ENCODE data around the gene MAGEA9.

Gene MAGEA9

DNA sequence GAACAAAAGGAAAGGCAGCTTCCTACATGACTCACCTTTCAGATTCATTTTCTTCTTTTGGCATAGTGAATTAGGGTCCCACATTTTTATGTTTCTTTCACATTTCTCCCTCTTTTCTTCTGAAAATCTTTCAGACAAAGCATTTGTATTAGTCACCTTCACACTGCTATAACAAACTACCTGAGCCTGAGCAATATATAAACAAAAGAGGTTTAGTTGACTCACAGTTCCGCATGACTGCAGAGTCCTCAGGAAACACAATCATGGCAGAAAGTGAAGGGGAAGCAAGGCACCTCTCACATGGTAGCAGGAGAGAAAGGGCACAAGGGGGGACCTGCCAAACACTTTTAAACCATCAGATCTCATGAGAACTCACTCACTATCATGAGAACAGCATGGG lies 36.9 kb downstream of the MAGEA9 start:
- H3K79me1 ChIP-seq (ENCODE audit: low read depth, low read length): no peaks in the 10 kb centered on the region
- no peaks in the 10 kb centered on the region for H3K9me3 ChIP-seq (replicated peaks in 1 of 2; ENCODE audit: control insufficient read depth in 2 of 2, insufficient read depth in 1 of 2, low read depth in 1 of 2, low read length in 2 of 2)
- no peak for DNase-seq (ENCODE audit: low spot score)
- no peaks in the 10 kb centered on the region for H3K36me3 ChIP-seq (replicated peaks in 1 of 2; ENCODE audit: control insufficient read depth in 2 of 2, insufficient read depth in 2 of 2, low read length in 2 of 2)
- H2AK5ac ChIP-seq (ENCODE audit: low read depth, low read length): no peak overlapping the region
- H3K9ac ChIP-seq (ENCODE audit: low read depth, low read length, poor library complexity): no peak overlapping the region
- no peak overlapping the region for H2BK120ac ChIP-seq (ENCODE audit: low read depth, low read length)
- no peak overlapping the region for H2BK12ac ChIP-seq (ENCODE audit: low read length)
- no peaks in the 10 kb centered on the region for H3K27me3 ChIP-seq (ENCODE audit: control insufficient read depth in 3 of 3, insufficient read depth in 3 of 3, low read depth in 1 of 3, low read length in 3 of 3)
- WGBS, 2 donors (ENCODE audit: extremely low coverage in 2 of 2, insufficient read length in 2 of 2, insufficient replicate concordance in 1 of 2): no CpG with 5 or more reads among the region's 1 CpG
- no peak overlapping the region for H3K4me2 ChIP-seq (ENCODE audit: insufficient read depth, low read length, poor library complexity, severe bottlenecking)
- no peak overlapping the region for H3K4ac ChIP-seq (ENCODE audit: low read length)
- no peak overlapping the region for H2BK5ac ChIP-seq (ENCODE audit: low read length)
- H2AFZ ChIP-seq (ENCODE audit: low read length): no peak overlapping the region
- no peak overlapping the region for H4K91ac ChIP-seq (ENCODE audit: low read depth, low read length, poor library complexity)
- no peaks in the 10 kb centered on the region for H3K4me1 ChIP-seq (ENCODE audit: control insufficient read depth in 2 of 2, insufficient read depth in 1 of 2, low read depth in 1 of 2, low read length in 2 of 2)
- H3K4me3 ChIP-seq (ENCODE audit: low read length in 2 of 2): no peak overlapping the region
- H4K8ac ChIP-seq (ENCODE audit: low read depth, low read length): no peak overlapping the region
- H3K18ac ChIP-seq (ENCODE audit: low read length): no peak overlapping the region
- H3K27ac ChIP-seq (replicated peaks; ENCODE audit: low read length): no peak overlapping the region
- no peak overlapping the region for H2BK15ac ChIP-seq (ENCODE audit: low read length)
- H3K14ac ChIP-seq (ENCODE audit: low read length): no peak overlapping the region
- H3K23ac ChIP-seq (ENCODE audit: low read depth, low read length, poor library complexity): no peak overlapping the region

- no peak for DNase-seq (ENCODE audit: low spot score)
- no peak overlapping the region for H2BK12ac ChIP-seq (ENCODE audit: low read length)
- no peaks in the 10 kb centered on the region for H3K79me1 ChIP-seq (ENCODE audit: low read depth, low read length)
- WGBS, 2 donors (ENCODE audit: extremely low coverage in 2 of 2, insufficient read length in 2 of 2, insufficient replicate concordance in 1 of 2): no CpG with 5 or more reads among the region's 2 CpGs
- no peak overlapping the region for H3K14ac ChIP-seq (ENCODE audit: low read length)
- no peak overlapping the region for H3K18ac ChIP-seq (ENCODE audit: low read length)
- no peak overlapping the region for H3K4ac ChIP-seq (ENCODE audit: low read length)
- H3K4me3 ChIP-seq (ENCODE audit: low read length in 2 of 2): no peak overlapping the region
- H3K27me3 ChIP-seq (ENCODE audit: control insufficient read depth in 3 of 3, insufficient read depth in 3 of 3, low read depth in 1 of 3, low read length in 3 of 3): no peaks in the 10 kb centered on the region
- no peak overlapping the region for H3K4me2 ChIP-seq (ENCODE audit: insufficient read depth, low read length, poor library complexity, severe bottlenecking)
- no peaks in the 10 kb centered on the region for H3K36me3 ChIP-seq (replicated peaks in 1 of 2; ENCODE audit: control insufficient read depth in 2 of 2, insufficient read depth in 2 of 2, low read length in 2 of 2)
- H2BK5ac ChIP-seq (ENCODE audit: low read length): no peak overlapping the region
- no peaks in the 10 kb centered on the region for H3K4me1 ChIP-seq (ENCODE audit: control insufficient read depth in 2 of 2, insufficient read depth in 1 of 2, low read depth in 1 of 2, low read length in 2 of 2)
- H3K9me3 ChIP-seq (replicated peaks in 1 of 2; ENCODE audit: control insufficient read depth in 2 of 2, insufficient read depth in 1 of 2, low read depth in 1 of 2, low read length in 2 of 2): no peaks in the 10 kb centered on the region
- H3K27ac ChIP-seq (replicated peaks; ENCODE audit: low read length): no peak overlapping the region
- no peak overlapping the region for H2AFZ ChIP-seq (ENCODE audit: low read length)
- H3K23ac ChIP-seq (ENCODE audit: low read depth, low read length, poor library complexity): no peak overlapping the region
- H2BK15ac ChIP-seq (ENCODE audit: low read length): no peak overlapping the region
- no peak overlapping the region for H3K9ac ChIP-seq (ENCODE audit: low read depth, low read length, poor library complexity)
- no peak overlapping the region for H4K8ac ChIP-seq (ENCODE audit: low read depth, low read length)
- H4K91ac ChIP-seq (ENCODE audit: low read depth, low read length, poor library complexity): no peak overlapping the region
- H2BK120ac ChIP-seq (ENCODE audit: low read depth, low read length): no peak overlapping the region
- no peak overlapping the region for H2AK5ac ChIP-seq (ENCODE audit: low read depth, low read length)
Observed at GRCh38 chrX:149819371-149819770, 37.6 kb downstream of the MAGEA9 start.

DNA sequence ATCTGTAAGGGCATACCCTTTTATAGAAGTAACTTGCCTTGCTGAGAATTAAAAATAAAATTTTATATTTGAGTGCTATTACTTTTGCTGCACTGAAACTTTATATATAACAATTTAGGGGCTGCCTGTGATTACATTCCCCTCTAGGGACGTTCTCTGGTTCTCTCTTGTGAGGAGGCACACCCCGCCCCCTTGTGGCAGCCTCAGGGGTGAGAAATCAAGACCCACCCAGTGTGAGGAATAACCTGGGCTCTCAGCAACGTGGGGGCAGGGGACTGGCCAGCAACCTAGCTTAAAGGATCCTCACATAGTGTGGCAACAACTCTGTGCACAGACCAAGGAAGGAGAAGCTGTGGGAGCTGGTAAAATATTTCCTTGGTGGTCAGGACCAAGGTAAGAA lies 43.7 kb downstream of the MAGEA9 start:
- H4K91ac ChIP-seq (ENCODE audit: low read depth, low read length, poor library complexity): no peak overlapping the region
- no peak overlapping the region for H2AFZ ChIP-seq (ENCODE audit: low read length)
- H3K4me3 ChIP-seq (ENCODE audit: low read length in 2 of 2): no peak overlapping the region
- no peak overlapping the region for H2BK15ac ChIP-seq (ENCODE audit: low read length)
- no peak overlapping the region for H3K23ac ChIP-seq (ENCODE audit: low read depth, low read length, poor library complexity)
- no CpG with 5 or more reads among the region's 3 CpGs for WGBS, 2 donors (ENCODE audit: extremely low coverage in 2 of 2, insufficient read length in 2 of 2, insufficient replicate concordance in 1 of 2)
- H2BK120ac ChIP-seq (ENCODE audit: low read depth, low read length): no peak overlapping the region
- H4K8ac ChIP-seq (ENCODE audit: low read depth, low read length): no peak overlapping the region
- H3K4me1 ChIP-seq (ENCODE audit: control insufficient read depth in 2 of 2, insufficient read depth in 1 of 2, low read depth in 1 of 2, low read length in 2 of 2): no peaks in the 10 kb centered on the region
- no peak overlapping the region for H3K4ac ChIP-seq (ENCODE audit: low read length)
- no peak overlapping the region for H3K14ac ChIP-seq (ENCODE audit: low read length)
- H3K4me2 ChIP-seq (ENCODE audit: insufficient read depth, low read length, poor library complexity, severe bottlenecking): no peak overlapping the region
- H3K27me3 ChIP-seq (ENCODE audit: control insufficient read depth in 3 of 3, insufficient read depth in 3 of 3, low read depth in 1 of 3, low read length in 3 of 3): no peaks in the 10 kb centered on the region
- H2AK5ac ChIP-seq (ENCODE audit: low read depth, low read length): no peak overlapping the region
- H3K9me3 ChIP-seq (replicated peaks in 1 of 2; ENCODE audit: control insufficient read depth in 2 of 2, insufficient read depth in 1 of 2, low read depth in 1 of 2, low read length in 2 of 2): no peaks in the 10 kb centered on the region
- H2BK5ac ChIP-seq (ENCODE audit: low read length): no peak overlapping the region
- no peaks in the 10 kb centered on the region for H3K36me3 ChIP-seq (replicated peaks in 1 of 2; ENCODE audit: control insufficient read depth in 2 of 2, insufficient read depth in 2 of 2, low read length in 2 of 2)
- no peak overlapping the region for H3K18ac ChIP-seq (ENCODE audit: low read length)
- no peaks in the 10 kb centered on the region for H3K79me1 ChIP-seq (ENCODE audit: low read depth, low read length)
- no peak for DNase-seq (ENCODE audit: low spot score)
- no peak overlapping the region for H2BK12ac ChIP-seq (ENCODE audit: low read length)
- H3K9ac ChIP-seq (ENCODE audit: low read depth, low read length, poor library complexity): no peak overlapping the region
- no peak overlapping the region for H3K27ac ChIP-seq (replicated peaks; ENCODE audit: low read length)

DNA sequence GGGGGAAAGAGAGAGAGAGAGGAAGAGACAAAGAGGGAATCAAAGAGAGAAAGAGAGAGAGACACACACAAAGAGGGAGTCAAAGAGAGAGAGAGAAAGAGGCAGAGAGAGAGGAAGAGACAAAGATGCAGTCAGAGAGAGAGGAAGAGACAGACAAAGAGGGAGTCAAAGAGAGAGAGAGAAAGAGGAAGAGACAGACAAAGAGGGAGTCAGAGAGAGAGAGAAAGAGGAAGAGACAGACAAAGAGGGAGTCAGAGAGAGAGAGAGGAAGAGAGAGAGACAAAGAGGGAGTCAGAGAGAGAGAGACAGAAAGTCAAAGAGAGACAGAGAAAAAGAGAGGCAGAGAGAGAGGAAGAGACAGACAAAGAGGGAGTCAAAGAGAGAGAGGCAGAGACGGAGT lies 45.5 kb downstream of the MAGEA9 start:
- Histone ChIP-seq H2BK12ac (ENCODE audit: low read length) (no peak overlapping the region), H4K8ac (ENCODE audit: low read depth, low read length) (no peak overlapping the region), H3K4me2 (ENCODE audit: insufficient read depth, low read length, poor library complexity, severe bottlenecking) (no peak overlapping the region), H3K4ac (ENCODE audit: low read length) (no peak overlapping the region), H3K4me3 (ENCODE audit: low read length in 2 of 2) (no peak overlapping the region), H3K27me3 (ENCODE audit: control insufficient read depth in 3 of 3, insufficient read depth in 3 of 3, low read depth in 1 of 3, low read length in 3 of 3) (no peaks in the 10 kb centered on the region), H3K23ac (ENCODE audit: low read depth, low read length, poor library complexity) (no peak overlapping the region), H2AFZ (ENCODE audit: low read length) (no peak overlapping the region), H3K79me1 (ENCODE audit: low read depth, low read length) (no peaks in the 10 kb centered on the region), H2BK5ac (ENCODE audit: low read length) (no peak overlapping the region), H2BK120ac (ENCODE audit: low read depth, low read length) (no peak overlapping the region), H4K91ac (ENCODE audit: low read depth, low read length, poor library complexity) (no peak overlapping the region), H2AK5ac (ENCODE audit: low read depth, low read length) (no peak overlapping the region), H3K27ac (replicated peaks; ENCODE audit: low read length) (no peak overlapping the region), H2BK15ac (ENCODE audit: low read length) (no peak overlapping the region), H3K9me3 (replicated peaks in 1 of 2; ENCODE audit: control insufficient read depth in 2 of 2, insufficient read depth in 1 of 2, low read depth in 1 of 2, low read length in 2 of 2) (no peaks in the 10 kb centered on the region), H3K14ac (ENCODE audit: low read length) (no peak overlapping the region), H3K18ac (ENCODE audit: low read length) (no peak overlapping the region), H3K4me1 (ENCODE audit: control insufficient read depth in 2 of 2, insufficient read depth in 1 of 2, low read depth in 1 of 2, low read length in 2 of 2) (no peaks in the 10 kb centered on the region), H3K36me3 (replicated peaks in 1 of 2; ENCODE audit: control insufficient read depth in 2 of 2, insufficient read depth in 2 of 2, low read length in 2 of 2) (no peaks in the 10 kb centered on the region), H3K9ac (ENCODE audit: low read depth, low read length, poor library complexity) (no peak overlapping the region)
- DNase-seq (ENCODE audit: low spot score): no peak
- WGBS, 2 donors (ENCODE audit: extremely low coverage in 2 of 2, insufficient read length in 2 of 2, insufficient replicate concordance in 1 of 2): no CpG with 5 or more reads among the region's 1 CpG

Data from neuronal stem cell (in vitro differentiated cells).